Epithelial cell of proximal tubule (primary cell): ENCODE results near the gene ASAP2. TPM values are rescaled to one million over a fixed set of nuclear protein-coding genes. Genes with fewer than 3 reads are reported as not detected.

Experiments
- DNase-seq: peaks from one replicate; pipeline ENCODE4 v3.0.0-alpha.2; 2011; ENCODE audit warnings: low read depth
- H3K4me3 ChIP-seq: 2 replicates; pipeline ENCODE4 v1.5.1; 2011; ENCODE audit warnings: low read depth, mild to moderate bottlenecking, low read length
- total RNA-seq: library from RNA; depleted of rRNA; stranded (reverse); fragments of >200 nt; gene quantifications from 2 replicates; pipeline ENCODE4 v1.2.3, GENCODE V29; 2015
- TF ChIP-seq, protein P1 (sequence below): conservative IDR thresholded peaks from 2 replicates; pipeline ENCODE4 v1.5.1; 2012; ENCODE audit warnings: low read depth, mild to moderate bottlenecking, low read length

Gene ASAP2
- total RNA-seq, 1 donor from 2014 or later, result 33.0 TPM

GRCh38 chr2:9333591-9334171, 127.1 kb downstream of the ASAP2 start:
- TF ChIP-seq, protein P1, sequence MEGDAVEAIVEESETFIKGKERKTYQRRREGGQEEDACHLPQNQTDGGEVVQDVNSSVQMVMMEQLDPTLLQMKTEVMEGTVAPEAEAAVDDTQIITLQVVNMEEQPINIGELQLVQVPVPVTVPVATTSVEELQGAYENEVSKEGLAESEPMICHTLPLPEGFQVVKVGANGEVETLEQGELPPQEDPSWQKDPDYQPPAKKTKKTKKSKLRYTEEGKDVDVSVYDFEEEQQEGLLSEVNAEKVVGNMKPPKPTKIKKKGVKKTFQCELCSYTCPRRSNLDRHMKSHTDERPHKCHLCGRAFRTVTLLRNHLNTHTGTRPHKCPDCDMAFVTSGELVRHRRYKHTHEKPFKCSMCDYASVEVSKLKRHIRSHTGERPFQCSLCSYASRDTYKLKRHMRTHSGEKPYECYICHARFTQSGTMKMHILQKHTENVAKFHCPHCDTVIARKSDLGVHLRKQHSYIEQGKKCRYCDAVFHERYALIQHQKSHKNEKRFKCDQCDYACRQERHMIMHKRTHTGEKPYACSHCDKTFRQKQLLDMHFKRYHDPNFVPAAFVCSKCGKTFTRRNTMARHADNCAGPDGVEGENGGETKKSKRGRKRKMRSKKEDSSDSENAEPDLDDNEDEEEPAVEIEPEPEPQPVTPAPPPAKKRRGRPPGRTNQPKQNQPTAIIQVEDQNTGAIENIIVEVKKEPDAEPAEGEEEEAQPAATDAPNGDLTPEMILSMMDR, result peak; percentile 84
- no peak overlapping the region for H3K4me3 ChIP-seq
- no peak for DNase-seq

- TF ChIP-seq, protein P1, result no peak
- no peak overlapping the region for H3K4me3 ChIP-seq
- no peak for DNase-seq
These were observed 128.1 kb downstream of the ASAP2 start for GRCh38 chr2:9334761-9335160.

GRCh38 chr2:9335322-9335832, 128.8 kb downstream of the ASAP2 start:
- no peak for DNase-seq
- TF ChIP-seq, protein P1, result no peak

DNA sequence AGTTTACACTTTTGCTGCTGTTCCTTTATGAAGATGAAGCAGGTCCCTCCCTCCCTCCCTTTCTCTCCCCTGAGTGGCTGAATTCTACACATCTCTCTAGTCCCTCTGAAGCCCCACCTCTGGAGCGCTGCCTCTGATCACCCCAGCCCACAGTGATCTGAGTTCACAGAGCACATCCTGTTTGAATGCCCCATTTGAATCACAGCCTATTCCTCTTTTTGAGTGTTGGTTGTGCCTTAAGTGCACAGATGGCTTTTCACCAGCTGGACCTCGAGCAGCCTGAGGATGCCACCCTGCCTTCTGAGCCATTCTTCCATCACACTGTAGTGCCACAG, 129.6 kb downstream of the ASAP2 start:
- H3K4me3 ChIP-seq, result no peak overlapping the region
- TF ChIP-seq, protein P1, result no peak
- no peak for DNase-seq

More at GRCh38 chr2:9335322-9335832, 128.8 kb downstream of the ASAP2 start:
- H3K4me3 ChIP-seq, result no peak overlapping the region

DNA sequence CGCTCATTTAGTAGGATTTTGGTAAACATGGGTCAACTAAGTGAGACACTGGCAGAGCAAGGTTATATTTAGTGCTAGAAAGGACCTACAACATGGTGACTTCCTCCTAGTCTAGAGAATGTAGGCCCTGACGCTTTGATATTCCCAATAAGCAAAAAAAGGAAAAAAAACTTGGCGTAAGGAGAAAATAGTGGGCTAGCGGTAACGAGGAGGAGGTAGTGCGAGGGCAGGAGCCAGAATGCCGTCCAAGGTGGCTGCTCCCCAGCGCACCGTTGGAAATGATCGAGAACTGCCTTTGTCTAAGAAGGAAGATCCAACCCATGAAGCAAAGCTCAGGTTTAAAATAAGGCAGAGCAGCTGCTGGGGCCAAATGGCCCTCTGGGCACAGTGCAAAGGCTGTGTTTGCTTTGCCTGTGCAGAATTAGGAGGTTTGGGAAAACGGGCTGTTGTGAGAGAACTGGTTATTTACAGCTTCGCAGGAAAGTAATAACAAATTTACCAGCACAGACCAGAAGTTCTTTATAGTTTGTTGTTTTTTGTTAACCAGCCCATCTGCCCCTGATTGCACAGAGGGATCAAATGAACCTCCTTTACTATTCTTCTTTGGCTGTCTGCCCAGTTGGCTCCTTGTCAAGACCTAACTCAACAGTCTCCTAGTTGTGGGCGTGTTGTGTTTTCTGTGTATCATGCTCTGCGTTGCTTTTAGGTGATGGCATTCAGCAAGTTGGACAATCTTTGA, 130.1 kb downstream of the ASAP2 start:
- no peak overlapping the region for H3K4me3 ChIP-seq
- DNase-seq, result peak; percentile 51
- TF ChIP-seq, protein P1, result no peak

DNA sequence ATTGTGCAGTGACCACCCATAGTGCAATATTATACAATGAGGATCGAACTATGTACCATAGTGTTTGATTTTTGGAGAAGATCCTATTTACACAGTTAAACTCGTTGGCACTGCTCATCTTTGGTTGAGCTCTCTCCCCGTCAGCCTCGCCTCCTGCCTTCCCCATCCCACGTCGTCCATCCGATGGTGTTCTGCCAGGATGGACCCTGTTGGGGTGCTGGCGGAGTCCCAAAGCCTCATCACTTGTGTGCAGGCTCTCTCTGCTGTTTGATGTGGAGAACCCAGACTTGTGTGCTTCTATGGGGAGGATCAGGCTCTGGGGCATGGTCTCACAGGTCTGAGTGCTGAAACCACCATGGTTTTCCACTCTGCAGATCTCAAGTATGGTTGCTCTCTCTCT, 131.3 kb downstream of the ASAP2 start:
- no peak for DNase-seq
- no peak overlapping the region for H3K4me3 ChIP-seq
- TF ChIP-seq, protein P1, result no peak
